GM18870 (cell line): ENCODE measurements around the gene VAV2.
"Not testable (repeated sequence)": the region's sequence is repeated elsewhere in the genome, so short reads cannot be mapped to it uniquely, and the experiment has no call there.

Experiments
- ATAC-seq: cut with Tn5 transposase; IDR thresholded peaks from one replicate; pipeline ENCODE4 v1.9.1; 2021; ENCODE audit warnings: moderate library complexity; ENCODE audit not compliant: unreplicated experiment

The VAV2 gene

GRCh38 chr9:133778336-133779013 lies 213.6 kb downstream of the VAV2 start:
- ATAC-seq: no peak

GRCh38 chr9:133777871-133778270 lies 214.3 kb downstream of the VAV2 start:
- ATAC-seq: no peak

- ATAC-seq: no peak
These were observed 214.9 kb downstream of the VAV2 start for GRCh38 chr9:133777068-133777791.

DNA sequence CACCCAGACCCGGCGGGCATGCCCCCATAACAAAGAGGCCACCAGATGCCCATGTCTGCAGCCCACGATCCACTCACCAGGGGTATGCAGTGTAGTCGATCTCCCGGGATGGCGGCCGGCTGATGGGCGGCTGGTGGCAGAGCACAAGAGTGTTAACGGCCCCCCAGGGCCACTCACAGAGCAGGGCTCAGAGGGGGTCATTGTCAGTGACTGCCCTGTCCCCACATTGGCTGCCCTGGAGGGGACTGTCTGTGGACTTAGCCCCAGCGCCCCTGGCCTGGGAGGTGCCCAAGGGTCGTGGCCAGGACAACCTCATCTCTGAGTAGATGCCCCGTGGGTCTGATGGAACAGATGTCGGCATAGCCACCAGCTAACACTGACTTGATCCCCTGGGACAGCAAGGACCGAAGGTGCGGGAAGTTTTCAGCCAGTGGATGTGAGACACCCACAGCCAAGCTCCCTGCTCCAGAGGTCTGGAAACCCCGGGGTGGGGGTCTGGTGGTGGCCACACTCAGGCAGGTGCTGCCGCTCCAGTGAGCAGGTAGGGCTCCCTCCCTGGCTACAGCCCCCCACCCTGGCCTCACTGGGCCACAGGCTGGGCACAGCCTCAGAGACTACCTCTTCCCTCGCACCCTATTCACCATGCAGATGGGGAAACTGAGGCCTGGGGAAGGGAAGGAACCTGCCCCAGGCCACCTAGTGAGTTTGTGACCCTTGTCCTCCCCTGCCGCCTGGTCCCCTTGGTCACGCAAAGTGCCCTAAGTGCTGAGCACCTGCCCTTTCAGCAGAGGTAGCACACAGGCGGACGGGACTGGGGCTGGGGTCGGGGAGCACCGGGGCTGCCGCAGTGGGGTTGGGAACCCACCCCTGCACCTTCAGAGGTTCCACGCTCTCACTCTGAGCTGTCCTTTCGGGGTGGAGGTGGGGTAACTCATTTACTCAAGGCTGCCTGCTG lies 215.9 kb downstream of the VAV2 start:
- ATAC-seq: no peak

DNA sequence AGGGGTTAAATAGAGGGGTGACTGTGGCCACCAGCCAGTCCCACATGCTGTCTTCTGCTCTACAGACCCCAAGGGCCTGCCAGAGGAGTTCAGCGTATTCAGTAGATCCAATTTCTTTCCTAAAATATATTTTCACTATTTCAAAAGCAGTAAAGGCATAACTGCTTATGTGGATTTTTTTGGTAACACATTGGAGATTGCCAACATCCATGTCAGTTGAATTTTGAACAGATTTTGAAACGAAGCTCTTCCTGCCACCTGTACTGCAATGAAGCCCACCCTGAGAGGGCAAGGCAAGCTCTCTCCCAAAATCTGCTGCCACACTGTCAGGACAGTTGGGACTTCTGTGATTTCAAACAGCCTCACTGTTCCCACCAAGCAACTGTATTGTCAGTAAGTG lies 216.8 kb downstream of the VAV2 start:
- ATAC-seq: no peak

DNA sequence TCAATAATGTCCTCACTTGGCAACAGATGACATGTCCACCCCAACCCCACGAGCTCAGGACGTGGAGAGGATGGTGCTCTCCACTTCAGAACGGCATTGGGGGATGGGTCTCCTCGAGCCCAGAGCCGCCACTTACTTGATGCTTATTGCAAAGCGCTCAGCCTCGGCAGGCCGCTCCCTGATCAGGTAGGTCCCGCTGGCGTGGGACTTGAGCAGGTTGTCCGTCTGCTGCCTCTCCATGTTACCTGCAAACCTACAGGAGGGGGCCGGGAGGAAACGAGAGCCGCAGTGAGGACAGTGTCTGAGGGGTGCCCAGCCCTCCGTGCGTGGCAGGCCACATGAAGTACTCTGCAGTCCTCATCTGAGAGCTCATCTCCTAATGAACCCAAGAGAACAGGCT lies 217.3 kb downstream of the VAV2 start:
- no peak for ATAC-seq

DNA sequence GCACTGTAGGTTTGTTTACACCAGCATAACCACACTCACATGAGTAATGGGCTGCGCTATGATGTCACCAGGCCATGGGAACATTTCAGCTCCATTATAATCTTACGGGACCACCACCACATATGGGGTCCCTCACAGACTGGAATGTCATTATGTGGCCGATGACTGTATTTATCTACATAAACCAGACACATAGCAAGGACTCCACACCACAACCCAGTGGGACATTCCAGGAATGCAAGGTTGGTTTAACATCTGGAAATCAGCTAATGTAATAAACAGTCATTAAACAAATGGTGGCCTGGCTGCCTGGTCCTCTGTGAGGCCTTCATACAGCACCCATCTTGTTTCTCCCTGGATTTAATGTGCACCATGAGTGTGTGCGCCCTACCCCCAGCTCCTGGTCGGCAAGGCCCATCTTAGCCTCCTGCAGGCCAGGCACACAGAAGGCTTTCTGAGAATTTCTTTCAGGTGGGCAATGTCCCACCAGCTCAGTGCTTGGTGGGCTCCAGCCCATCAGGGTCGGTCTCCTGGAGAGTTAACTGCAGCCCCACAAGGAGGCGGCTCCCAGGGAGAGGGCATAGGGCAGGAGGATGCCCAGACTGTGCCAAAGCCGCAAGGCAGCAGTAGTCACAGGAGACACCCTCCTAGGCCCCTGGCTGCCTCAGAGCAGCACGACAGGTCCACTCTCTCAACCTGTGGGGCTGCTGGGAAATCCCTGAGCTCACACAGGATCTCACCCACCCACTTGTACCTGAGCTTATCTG lies 218.1 kb downstream of the VAV2 start:
- ATAC-seq: no peak

- ATAC-seq: no peak
These were observed 219.5 kb downstream of the VAV2 start for GRCh38 chr9:133772581-133772980.

- no peak for ATAC-seq
These were observed 220.3 kb downstream of the VAV2 start for GRCh38 chr9:133771486-133772482.

GRCh38 chr9:133770076-133770777 lies 221.9 kb downstream of the VAV2 start:
- ATAC-seq: no peak

DNA sequence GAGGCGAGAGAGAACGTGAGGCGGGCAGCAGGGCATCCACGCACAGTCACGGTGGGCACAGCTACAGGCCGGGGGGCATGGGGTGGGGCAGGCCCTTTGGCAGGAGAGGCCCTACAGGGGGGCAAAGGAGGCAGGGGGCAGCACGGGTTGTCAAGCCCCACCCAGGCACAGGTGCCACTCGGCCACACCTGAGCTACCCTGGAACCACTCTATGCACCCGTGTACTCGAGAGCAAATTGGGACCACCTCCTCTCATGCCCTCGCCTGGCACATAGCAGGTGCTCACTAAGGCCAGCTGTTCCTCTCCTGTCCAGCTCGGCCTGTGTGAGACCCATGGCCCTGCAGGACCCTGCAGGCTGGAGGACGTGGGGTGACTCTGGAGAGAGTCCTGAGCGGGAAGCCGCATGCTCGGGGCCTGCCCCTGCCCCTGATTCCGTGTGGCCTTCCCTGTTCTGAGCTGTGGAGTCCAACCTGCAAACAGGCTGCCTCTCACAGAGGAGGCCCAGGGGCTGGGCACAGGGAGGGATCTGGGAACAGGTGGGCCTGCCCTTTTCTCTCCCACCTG lies 222.5 kb downstream of the VAV2 start:
- no peak for ATAC-seq

- ATAC-seq: no peak
These were observed 223.1 kb downstream of the VAV2 start for GRCh38 chr9:133768859-133769510.

- no peak for ATAC-seq
These were observed 223.7 kb downstream of the VAV2 start for GRCh38 chr9:133768371-133768858.

DNA sequence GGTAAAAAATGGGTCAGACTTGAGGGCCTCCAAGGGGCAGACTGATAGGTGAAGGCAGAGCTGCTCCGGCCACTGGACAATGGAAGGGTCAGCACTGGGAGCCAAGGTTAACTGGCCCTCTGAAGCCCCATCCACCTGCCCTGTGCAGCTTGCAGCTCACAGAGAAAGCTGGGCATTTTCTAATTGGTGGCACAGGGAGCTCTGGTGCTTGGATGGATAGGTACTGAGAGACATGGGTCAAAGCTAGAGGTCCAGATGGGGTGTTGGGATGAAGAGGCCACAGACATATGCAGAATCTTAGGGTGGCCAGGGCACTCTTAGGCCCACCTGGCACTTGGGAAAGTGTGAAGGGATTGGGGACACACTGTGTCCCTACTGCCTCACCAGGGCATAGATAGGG lies 224.5 kb downstream of the VAV2 start:
- no peak for ATAC-seq

GRCh38 chr9:133767008-133767407 lies 225.1 kb downstream of the VAV2 start:
- ATAC-seq: no peak

- not testable (repeated sequence) for ATAC-seq
These were observed 225.9 kb downstream of the VAV2 start for GRCh38 chr9:133766234-133766633.

DNA sequence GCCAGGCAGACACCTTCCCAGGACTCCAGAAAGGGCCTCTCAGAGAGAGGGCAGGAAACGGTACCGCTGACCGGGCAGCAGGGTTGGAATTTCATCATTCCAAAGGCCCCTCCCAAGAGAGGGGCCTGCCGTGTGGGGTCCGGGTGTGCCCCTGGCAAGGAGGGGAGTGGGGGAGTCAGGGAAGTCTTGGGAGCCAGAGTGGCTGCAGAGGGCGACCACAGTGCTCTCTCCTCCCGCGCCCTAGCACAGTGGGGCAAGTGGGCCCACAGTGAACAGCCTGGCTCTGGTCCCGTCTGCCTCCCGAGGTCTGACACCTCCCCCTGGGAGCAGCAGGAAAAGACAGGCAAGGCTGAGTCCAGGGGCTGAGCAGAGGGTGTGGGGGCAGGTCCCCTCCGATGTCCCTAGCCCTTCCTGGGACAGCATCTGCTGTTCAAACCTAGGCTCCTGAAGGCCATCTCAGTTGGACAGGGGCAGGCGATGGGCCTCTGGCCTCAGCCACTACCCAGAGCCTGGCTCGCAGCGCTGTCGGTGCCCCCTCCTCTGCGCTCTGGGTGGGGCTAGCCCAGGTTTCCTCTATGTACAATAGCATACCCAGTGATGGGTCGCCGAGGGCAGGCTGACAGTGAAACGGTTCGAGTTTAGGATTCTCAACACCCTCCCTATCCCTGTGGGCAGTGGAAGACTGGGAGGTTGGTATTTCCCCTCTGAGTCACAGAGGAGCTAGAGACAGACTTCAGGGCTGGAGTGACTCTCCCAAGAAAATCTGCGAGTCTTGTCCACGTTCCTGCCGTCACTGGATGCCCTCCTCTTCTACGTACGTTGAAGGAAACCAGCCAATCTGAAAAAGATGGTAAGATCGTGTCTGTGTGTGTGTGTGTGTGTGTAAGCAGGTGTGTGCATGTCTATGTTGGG lies 228.6 kb downstream of the VAV2 start:
- no peak for ATAC-seq
